Epithelial cell of prostate (primary cell): ENCODE measurements around the gene TMEM54.

Source experiments
- DNase-seq: peaks from one replicate; pipeline ENCODE4 v3.0.0-alpha.2; 2011; ENCODE audit warnings: low read depth, low spot score
- H3K27ac ChIP-seq: fragments of 450-650 bp; 2 replicates; pipeline ENCODE4 v1.5.1; 2017; ENCODE audit warnings: mild to moderate bottlenecking

The TMEM54 gene

GRCh38 chr1:32897082-32898049 lies 3.8 kb downstream of the TMEM54 start:
- peak overlapping the region; percentile 41 for H3K27ac ChIP-seq
- no peak for DNase-seq

GRCh38 chr1:32896451-32896850 lies 4.7 kb downstream of the TMEM54 start:
- no peak overlapping the region for H3K27ac ChIP-seq
- no peak for DNase-seq

- H3K27ac ChIP-seq, result no peak overlapping the region
- DNase-seq, result no peak
These were observed 5.6 kb downstream of the TMEM54 start for GRCh38 chr1:32895325-32896215.

- no peak overlapping the region for H3K27ac ChIP-seq
- DNase-seq, result no peak
These were observed 6.5 kb downstream of the TMEM54 start for GRCh38 chr1:32894681-32895080.

GRCh38 chr1:32894019-32894600 lies 7.1 kb downstream of the TMEM54 start:
- H3K27ac ChIP-seq, result no peak overlapping the region
- DNase-seq, result no peak

GRCh38 chr1:32893198-32894018 lies 7.8 kb downstream of the TMEM54 start:
- H3K27ac ChIP-seq, result no peak overlapping the region
- DNase-seq, result no peak

GRCh38 chr1:32892368-32893197 lies 8.6 kb downstream of the TMEM54 start:
- H3K27ac ChIP-seq, result no peak overlapping the region
- no peak for DNase-seq

- no peak for DNase-seq
These were observed 9.6 kb downstream of the TMEM54 start for GRCh38 chr1:32891630-32892029.

GRCh38 chr1:32891241-32891570 lies 10.0 kb downstream of the TMEM54 start:
- H3K27ac ChIP-seq, result no peak overlapping the region
- DNase-seq, result no peak

More at GRCh38 chr1:32891630-32892029, 9.6 kb downstream of the TMEM54 start:
- H3K27ac ChIP-seq, result no peak overlapping the region

GRCh38 chr1:32890516-32891240 lies 10.5 kb downstream of the TMEM54 start:
- DNase-seq, result no peak
- no peak overlapping the region for H3K27ac ChIP-seq

GRCh38 chr1:32889731-32890278 lies 11.4 kb downstream of the TMEM54 start:
- no peak for DNase-seq
- H3K27ac ChIP-seq, result no peak overlapping the region

GRCh38 chr1:32888677-32889420 lies 12.3 kb downstream of the TMEM54 start:
- DNase-seq, result no peak
- H3K27ac ChIP-seq, result no peak overlapping the region

- DNase-seq, result no peak
- H3K27ac ChIP-seq, result no peak overlapping the region
These were observed 13.1 kb downstream of the TMEM54 start for GRCh38 chr1:32888134-32888533.

- no peak overlapping the region for H3K27ac ChIP-seq
- DNase-seq, result no peak
These were observed 13.6 kb downstream of the TMEM54 start for GRCh38 chr1:32887623-32888022.

GRCh38 chr1:32886828-32887414 lies 14.3 kb downstream of the TMEM54 start:
- DNase-seq, result no peak
- no peak overlapping the region for H3K27ac ChIP-seq

- no peak within 1 kb of the TSS for H3K27ac ChIP-seq
- DNase-seq, result no peak
These were observed 15.0 kb downstream of the TMEM54 start, which contains the start of gene HPCA for GRCh38 chr1:32886004-32886827. Gene HPCA, plus strand, starts transcription at chr1:32886491. Its CDS starts 2,408 bp downstream, at chr1:32888899.
